Cardiac muscle cell (in vitro differentiated cells and primary cell): ENCODE measurements around the gene CSNK2A3. TPM values are rescaled to one million over a fixed set of nuclear protein-coding genes. Genes with fewer than 3 reads are reported as not detected.
A peak's percentile ranks its signal among the peaks of the same experiment; 100 is the strongest.

Experiments
- DNase-seq, 2 donors: peaks; one replicate each; pipeline versions ENCODE4 v3.0.0 to v3.0.0-alpha.2; 2010 to 2017; ENCODE audit warnings: low read depth in 1 of 2, low spot score in 1 of 2
- H3K27ac ChIP-seq: fragments of 200-600 bp; sonication (generic); 2 replicates; pipeline ENCODE4 v1.5.1; 2016
- H3K27me3 ChIP-seq: fragments of 200-600 bp; sonication (generic); 2 replicates; pipeline ENCODE4 v1.6.0; 2016; ENCODE audit warnings: control low read depth
- H3K36me3 ChIP-seq: fragments of 200-600 bp; sonication (generic); 2 replicates; pipeline ENCODE4 v1.5.1; 2016; ENCODE audit warnings: control low read depth
- H3K4me1 ChIP-seq: fragments of 200-600 bp; sonication (generic); 2 replicates; pipeline ENCODE4 v1.8.1; 2017; ENCODE audit warnings: low read depth, mild to moderate bottlenecking, mixed run types
- H3K4me3 ChIP-seq: fragments of 200-600 bp; sonication (generic); 2 replicates; pipeline ENCODE4 v1.5.1; 2016; ENCODE audit warnings: mild to moderate bottlenecking
- H3K9me3 ChIP-seq: fragments of 200-600 bp; sonication (generic); 2 replicates; pipeline ENCODE4 v1.5.1; 2017; ENCODE audit warnings: low read depth, mild to moderate bottlenecking, control low read depth
- polyA plus RNA-seq: library from polyadenylated mRNA; unstranded; fragments of >200 nt; fragmentation: Nextera tagmentation; extraction: Ambion mirVana; gene quantifications from 2 replicates; pipeline ENCODE4 v1.2.1, GENCODE V29; 2016
- total RNA-seq: library from RNA; depleted of rRNA; stranded (reverse); fragments of >200 nt; gene quantifications from 2 replicates; pipeline ENCODE4 v1.2.3, GENCODE V29; 2016
- TF ChIP-seq, protein P1 (sequence below): IDR thresholded peaks from 2 replicates; pipeline ENCODE4 v1.5.1; 2012; ENCODE audit warnings: low read depth, mild to moderate bottlenecking, low read length

Gene CSNK2A3
- total and polyA plus RNA-seq, 2 experiments from 2014 or later: 0.98 to 1.1 TPM

DNA sequence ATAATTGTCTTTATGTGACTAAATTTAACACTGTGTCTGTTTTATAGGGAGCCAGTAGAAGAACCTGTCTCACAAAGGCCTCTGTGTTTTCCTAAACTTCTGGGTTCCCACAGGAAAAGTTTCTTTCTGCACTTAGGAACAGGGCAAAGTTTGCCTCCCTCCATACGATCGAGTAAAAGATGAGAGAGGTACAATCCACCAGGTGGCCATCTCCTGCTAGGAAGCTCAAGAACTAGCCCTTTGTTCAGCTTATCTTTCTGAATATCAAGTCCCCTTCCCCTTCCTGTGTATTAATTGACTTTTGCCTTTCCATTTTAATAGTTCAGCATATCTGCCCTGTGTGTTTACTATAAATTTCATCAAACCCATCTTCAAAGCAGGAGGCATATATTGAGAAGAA, 18.0 kb downstream of the CSNK2A3 start:
- no peak overlapping the region for H3K4me3 ChIP-seq
- no peak for DNase-seq
- TF ChIP-seq, protein P1, sequence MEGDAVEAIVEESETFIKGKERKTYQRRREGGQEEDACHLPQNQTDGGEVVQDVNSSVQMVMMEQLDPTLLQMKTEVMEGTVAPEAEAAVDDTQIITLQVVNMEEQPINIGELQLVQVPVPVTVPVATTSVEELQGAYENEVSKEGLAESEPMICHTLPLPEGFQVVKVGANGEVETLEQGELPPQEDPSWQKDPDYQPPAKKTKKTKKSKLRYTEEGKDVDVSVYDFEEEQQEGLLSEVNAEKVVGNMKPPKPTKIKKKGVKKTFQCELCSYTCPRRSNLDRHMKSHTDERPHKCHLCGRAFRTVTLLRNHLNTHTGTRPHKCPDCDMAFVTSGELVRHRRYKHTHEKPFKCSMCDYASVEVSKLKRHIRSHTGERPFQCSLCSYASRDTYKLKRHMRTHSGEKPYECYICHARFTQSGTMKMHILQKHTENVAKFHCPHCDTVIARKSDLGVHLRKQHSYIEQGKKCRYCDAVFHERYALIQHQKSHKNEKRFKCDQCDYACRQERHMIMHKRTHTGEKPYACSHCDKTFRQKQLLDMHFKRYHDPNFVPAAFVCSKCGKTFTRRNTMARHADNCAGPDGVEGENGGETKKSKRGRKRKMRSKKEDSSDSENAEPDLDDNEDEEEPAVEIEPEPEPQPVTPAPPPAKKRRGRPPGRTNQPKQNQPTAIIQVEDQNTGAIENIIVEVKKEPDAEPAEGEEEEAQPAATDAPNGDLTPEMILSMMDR: no peak
- no peaks in the 10 kb centered on the region for H3K4me1 ChIP-seq
- no peaks in the 10 kb centered on the region for H3K36me3 ChIP-seq
- H3K9me3 ChIP-seq: no peaks in the 10 kb centered on the region
- H3K27ac ChIP-seq: no peak overlapping the region
- H3K27me3 ChIP-seq: peaks cover 13% of the 10 kb centered on the region

GRCh38 chr11:11334607-11335006, 18.4 kb downstream of the CSNK2A3 start:
- TF ChIP-seq, protein P1: no peak
- Histone ChIP-seq H3K27ac (no peak overlapping the region), H3K4me1 (no peaks in the 10 kb centered on the region), H3K36me3 (no peaks in the 10 kb centered on the region), H3K27me3 (peaks cover 13% of the 10 kb centered on the region), H3K9me3 (no peaks in the 10 kb centered on the region), H3K4me3 (no peak overlapping the region)
- no peak for DNase-seq

- no peak for DNase-seq
- TF ChIP-seq, protein P1: no peak
Measured at GRCh38 chr11:11332141-11332710, 20.8 kb downstream of the CSNK2A3 start.

GRCh38 chr11:11329062-11329806, 23.8 kb downstream of the CSNK2A3 start:
- H3K27me3 ChIP-seq: peaks cover 11% of the 10 kb centered on the region
- no peaks in the 10 kb centered on the region for H3K9me3 ChIP-seq
- no peak overlapping the region for H3K4me3 ChIP-seq
- no peaks in the 10 kb centered on the region for H3K4me1 ChIP-seq
- TF ChIP-seq, protein P1: no peak
- no peaks in the 10 kb centered on the region for H3K36me3 ChIP-seq
- peak in 1 of 2 donors; percentile 39 for DNase-seq
- H3K27ac ChIP-seq: no peak overlapping the region

More at GRCh38 chr11:11332141-11332710, 20.8 kb downstream of the CSNK2A3 start:
- H3K27me3 ChIP-seq: peaks cover 6% of the 10 kb centered on the region
- no peak overlapping the region for H3K27ac ChIP-seq
- no peaks in the 10 kb centered on the region for H3K4me1 ChIP-seq
- no peaks in the 10 kb centered on the region for H3K36me3 ChIP-seq
- H3K9me3 ChIP-seq: no peaks in the 10 kb centered on the region
- H3K4me3 ChIP-seq: no peak overlapping the region

- H3K4me1 ChIP-seq: no peaks in the 10 kb centered on the region
- TF ChIP-seq, protein P1: no peak
- H3K4me3 ChIP-seq: no peak overlapping the region
- peaks cover 6% of the 10 kb centered on the region for H3K27me3 ChIP-seq
- H3K36me3 ChIP-seq: no peaks in the 10 kb centered on the region
- no peak for DNase-seq
- no peaks in the 10 kb centered on the region for H3K9me3 ChIP-seq
- H3K27ac ChIP-seq: no peak overlapping the region
Measured at GRCh38 chr11:11324090-11324489, 29.0 kb downstream of the CSNK2A3 start.
